K562 (cell line): ENCODE results near the gene RXRA. TPM values are rescaled to one million over a fixed set of nuclear protein-coding genes. Genes with fewer than 3 reads are reported as not detected.

Experiments
- ATAC-seq: fragments of 200-7000 bp; cut with Tn5 transposase; 3 replicates; pipeline ENCODE4 v1.9.1; 2020; ENCODE audit warnings: moderate library complexity
- BruUV-seq: library from RNA; stranded (reverse); fragments of 400-500 nt; replicated peaks from 2 replicates; lab custom pipeline; 2021; lab: Mats Ljungman, UMichigan
- CTCF ChIA-PET: fragments of 300-600 bp; formaldehyde crosslinking; extraction: SDS; loops from one replicate; lab custom pipeline; 2021; ENCODE audit warnings: low intra/inter-chr PET ratio; lab: Yijun Ruan, JAX
- POLR2A ChIA-PET: fragments of 300-600, 350-650 bp; sonication (Branson Sonifier 250); formaldehyde crosslinking; extraction: SDS; loops from one replicate; lab custom pipeline; 2021; ENCODE audit warnings: antibody characterized with exemption, inconsistent platforms; lab: Yijun Ruan, JAX
- DNase-seq, 4 experiments: peaks; one replicate each; pipeline versions ENCODE4 v3.0.0 to v3.0.0-alpha.2; 2011 to 2018; ENCODE audit warnings: low spot score in 3 of 4, mixed read lengths in 3 of 4; ENCODE audit errors: extremely low read depth in 1 of 4
- FAIRE-seq: peaks from 2 replicates; lab custom pipeline; 2011; peaks lifted over from hg19 to GRCh38; lab: Jason Lieb, UNC
- H2AFZ ChIP-seq: 2 replicates; pipeline ENCODE4 v1.6.0; 2011; ENCODE audit warnings: low read depth, low read length, control low read depth, inconsistent platforms
- H3K27ac ChIP-seq: fragments of 200-600 bp; 3 replicates; pipeline ENCODE4 v1.8.0; 2011; ENCODE audit warnings: low read depth, mild to moderate bottlenecking, control low read depth, inconsistent platforms, low read length, moderate library complexity, mixed read lengths; ENCODE audit errors: extremely low read depth
- H3K27me3 ChIP-seq, 2 experiments: fragments of 300-600 bp in 1 of 2; 2 replicates in 1 of 2; 3 replicates in 1 of 2; pipeline versions ENCODE4 v1.6.0 to v1.8.0; 2011; ENCODE audit warnings: inconsistent platforms in 2 of 2, low read length in 2 of 2, mild to moderate bottlenecking in 1 of 2, mixed read lengths in 1 of 2, moderate library complexity in 1 of 2; ENCODE audit not compliant: control insufficient read depth in 2 of 2, insufficient read depth in 2 of 2
- H3K36me3 ChIP-seq: fragments of 300-600 bp; 3 replicates; pipeline ENCODE4 v1.8.0; 2011; ENCODE audit warnings: mild to moderate bottlenecking, low read length, inconsistent platforms; ENCODE audit not compliant: control insufficient read depth, insufficient read depth
- H3K4me1 ChIP-seq, 2 experiments: fragments of 200-600 bp in 1 of 2; replicated peaks in 1 of 2; 2 replicates in 1 of 2; 3 replicates in 1 of 2; pipeline versions ENCODE4 v1.5.1 to v1.8.0; 2011; ENCODE audit warnings: inconsistent platforms in 2 of 2, low read length in 2 of 2, mild to moderate bottlenecking in 1 of 2, mixed read lengths in 1 of 2, moderate library complexity in 1 of 2; ENCODE audit not compliant: control insufficient read depth in 2 of 2, insufficient read depth in 2 of 2
- H3K4me2 ChIP-seq: 2 replicates; pipeline ENCODE4 v1.6.1; 2011; ENCODE audit warnings: low read length, control low read depth, inconsistent platforms, mixed read lengths; ENCODE audit not compliant: insufficient read depth
- H3K4me3 ChIP-seq: fragments of 200-600 bp; sonication (generic), shearing (Covaris generic); 2 replicates; pipeline ENCODE4 v1.5.1; 2016; ENCODE audit warnings: control low read depth, inconsistent platforms
- H3K79me2 ChIP-seq: fragments of 200-600 bp; 3 replicates; pipeline ENCODE4 v1.8.0; 2011; ENCODE audit warnings: low read length, inconsistent platforms; ENCODE audit not compliant: control insufficient read depth, insufficient read depth
- H3K9ac ChIP-seq, 2 experiments: 2 replicates each; pipeline versions ENCODE4 v1.6.0 to v1.6.1; 2011; ENCODE audit warnings: low read depth in 2 of 2, low read length in 2 of 2, control low read depth in 1 of 2, inconsistent platforms in 1 of 2, mild to moderate bottlenecking in 1 of 2, mixed read lengths in 1 of 2; ENCODE audit not compliant: insufficient read depth in 1 of 2
- H3K9me1 ChIP-seq: one replicate; pipeline ENCODE4 v1.6.0; 2011; ENCODE audit warnings: inconsistent platforms, mild to moderate bottlenecking, low read length, moderate library complexity; ENCODE audit not compliant: control insufficient read depth, insufficient read depth
- H3K9me3 ChIP-seq: replicated peaks from 2 replicates; pipeline ENCODE4 v1.5.1; 2011; ENCODE audit warnings: low read depth, low read length, inconsistent platforms; ENCODE audit not compliant: control insufficient read depth, insufficient read depth
- H4K20me1 ChIP-seq: replicated peaks from 2 replicates; pipeline ENCODE4 v1.6.1; 2011; ENCODE audit warnings: low read length, inconsistent platforms, mixed read lengths; ENCODE audit not compliant: control insufficient read depth, insufficient read depth
- CBFB ChIP-seq: sonication (generic); formaldehyde crosslinking; IDR thresholded peaks from 2 replicates; pipeline ENCODE4 v1.4.0; 2020; ENCODE audit warnings: mild to moderate bottlenecking, missing genetic modification reagents
- DEAF1 ChIP-seq: fragments of 450-650 bp; formaldehyde crosslinking; IDR thresholded peaks from 2 replicates; pipeline ENCODE4 v1.4.0; 2020; ENCODE audit warnings: mild to moderate bottlenecking, moderate library complexity
- HEY1 ChIP-seq: fragments of 250-450 bp; sonication (Bioruptor Pico); IDR thresholded peaks from 2 replicates; pipeline ENCODE4 v1.5.0; 2020; ENCODE audit warnings: mild to moderate bottlenecking, moderate library complexity, borderline replicate concordance
- HNRNPH1 ChIP-seq: fragments of 200-400 bp; formaldehyde crosslinking; optimal IDR thresholded peaks from 2 replicates; pipeline ENCODE3; 2017; ENCODE audit warnings: low read depth, mild to moderate bottlenecking, low read length, moderate library complexity
- MEF2A ChIP-seq: IDR thresholded peaks from 2 replicates; pipeline ENCODE4 v1.6.1; 2011; ENCODE audit warnings: low read depth, mild to moderate bottlenecking, low read length, moderate library complexity; ENCODE audit not compliant: control insufficient read depth
- MEF2D ChIP-seq: conservative IDR thresholded peaks from 2 replicates; pipeline ENCODE4 v1.6.1; 2016; ENCODE audit warnings: low read depth, missing genetic modification characterization, missing compliant biosample characterization
- MYBL2 ChIP-seq, 2 experiments: fragments of 450-650 bp in 1 of 2; sonication (generic) in 1 of 2; formaldehyde crosslinking in 1 of 2; IDR thresholded peaks; 2 replicates each; pipeline versions ENCODE4 v1.6.1 to v1.8.1; 2017 to 2022; ENCODE audit warnings: borderline replicate concordance in 1 of 2, inconsistent platforms in 1 of 2, low read depth in 1 of 2, mild to moderate bottlenecking in 1 of 2, missing genetic modification reagents in 1 of 2, moderate library complexity in 1 of 2
- PHB ChIP-seq: fragments of 250-450 bp; sonication (Bioruptor Pico); IDR thresholded peaks from 2 replicates; pipeline ENCODE4 v1.5.0; 2021
- ZNF133 ChIP-seq: fragments of 250-450 bp; sonication (Bioruptor Pico); IDR thresholded peaks from 2 replicates; pipeline ENCODE4 v1.4.0; 2020; ENCODE audit warnings: mild to moderate bottlenecking
- WGBS: fragments of 100-300 bp; shearing (Covaris generic); methylation state at CpG from one replicate; pipeline ENCODE4 v1.1.6; 2016; ENCODE audit warnings: low coverage, mixed read lengths; ENCODE audit not compliant: insufficient coverage; ENCODE audit errors: missing lambda C conversion rate; 5-methylcytosine and 5-hydroxymethylcytosine counted together
- in situ Hi-C: fragments of 300-500 bp; cut with MboI; formaldehyde crosslinking; loops from 4 replicates; pipeline ENCODE4 v1.15.0; 2018; ENCODE audit warnings: inconsistent platforms, mixed read lengths
- intact Hi-C: fragments of 100-400 bp; cut with micrococcal nuclease; formaldehyde crosslinking; loops from 2 replicates; pipeline ENCODE4 v1.14.2; 2022
- polyA plus RNA-seq, 8 experiments: library from polyadenylated mRNA; depleted of rRNA in 4 of 8; stranded (reverse) in 5 of 8; unstranded in 3 of 8; fragments of >200 nt; fragmentation: Nextera tagmentation in 2 of 8; fragmentation: Illumina TruSeq in 1 of 8; extraction: Ambion mirVana in 2 of 8; extraction: Trizol in 1 of 8; gene quantifications; 2 replicates each; pipeline versions ENCODE4 v1.2.1 to v1.2.3, GENCODE V29; 2011 to 2014; ENCODE audit warnings: inconsistent platforms in 1 of 8, missing spikeins in 1 of 8
- total RNA-seq, 7 experiments: library from RNA; depleted of rRNA in 6 of 7; stranded (reverse); fragments of >200 nt in 6 of 7; fragmentation: Illumina TruSeq in 2 of 7; extraction: Trizol in 2 of 7; gene quantifications; 2 replicates each; pipeline versions ENCODE4 v1.2.1 to v1.2.3, GENCODE V29; 2011 to 2021; ENCODE audit warnings: low replicate concordance in 1 of 7
- TF ChIP-seq, protein P1 (sequence below): fragments of 200-800 bp; sonication (Bioruptor generic); IDR thresholded peaks from 2 replicates; pipeline ENCODE4 v1.6.1; 2017; ENCODE audit warnings: missing genetic modification characterization, missing compliant biosample characterization

Gene RXRA
- total and polyA plus RNA-seq, 9 of the 15 experiments (the other 6 are each of a cell fraction or from before 2014, with no cell fraction given) = 0.35 to 23.6 (median 4.6) TPM

DNA sequence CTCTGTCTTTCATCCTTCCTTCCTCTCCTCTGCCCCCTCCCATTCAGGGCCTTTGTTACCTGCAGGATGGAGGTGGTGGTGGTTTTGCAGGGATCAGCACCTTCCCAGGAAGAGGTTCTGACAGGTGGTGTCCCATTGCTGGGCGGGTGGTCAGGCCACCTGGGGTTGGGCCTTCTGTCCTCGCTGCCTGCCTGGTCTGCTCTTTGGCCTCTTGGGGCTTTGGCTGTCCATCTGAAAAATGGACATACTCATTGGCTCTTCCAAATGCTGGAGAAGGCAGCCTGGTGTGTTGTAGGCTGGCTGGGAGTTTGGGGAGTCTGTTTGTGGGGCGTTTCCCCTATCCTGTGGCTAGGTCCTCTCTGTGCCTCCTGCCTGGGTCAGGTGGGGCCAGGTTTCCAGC is 4.3 kb downstream of the RXRA start:
- Histone ChIP-seq H3K4me2 (no peak overlapping the region), H3K27me3 (no peaks in the 10 kb centered on the region), H3K4me3 (no peak overlapping the region), H3K9me3 (no peaks in the 10 kb centered on the region), H4K20me1 (peaks cover 47% of the 10 kb centered on the region), H3K9ac (peak overlapping the region in 1 of 2 experiments; percentile 74; a peak in 2 of 4 replicates), H3K79me2 (peaks cover 86% of the 10 kb centered on the region), H3K27ac (no peak overlapping the region), H3K9me1 (peaks cover 4% of the 10 kb centered on the region), H3K36me3 (no peaks in the 10 kb centered on the region), H3K4me1 (peaks cover 9 to 90% of the 10 kb centered on the region in 2 experiments), H2AFZ (no peak overlapping the region)
- TF ChIP-seq PHB (CRISPR knock-in tag) (no peak), HNRNPH1 (no peak), ZNF133 (CRISPR knock-in tag) (no peak), CBFB (CRISPR knock-in tag) (no peak), DEAF1 (CRISPR knock-in tag) (no peak), MYBL2 (IDR thresholded peaks at IDR 0.05; ENCODE audit: low read depth) (no peak), MYBL2 (CRISPR knock-in tag; IDR thresholded peaks at IDR 0.05; ENCODE audit: borderline replicate concordance) (no peak), MEF2A (no peak), MEF2D (tag) (no peak), HEY1 (CRISPR knock-in tag) (no peak)
- TF ChIP-seq, protein P1, sequence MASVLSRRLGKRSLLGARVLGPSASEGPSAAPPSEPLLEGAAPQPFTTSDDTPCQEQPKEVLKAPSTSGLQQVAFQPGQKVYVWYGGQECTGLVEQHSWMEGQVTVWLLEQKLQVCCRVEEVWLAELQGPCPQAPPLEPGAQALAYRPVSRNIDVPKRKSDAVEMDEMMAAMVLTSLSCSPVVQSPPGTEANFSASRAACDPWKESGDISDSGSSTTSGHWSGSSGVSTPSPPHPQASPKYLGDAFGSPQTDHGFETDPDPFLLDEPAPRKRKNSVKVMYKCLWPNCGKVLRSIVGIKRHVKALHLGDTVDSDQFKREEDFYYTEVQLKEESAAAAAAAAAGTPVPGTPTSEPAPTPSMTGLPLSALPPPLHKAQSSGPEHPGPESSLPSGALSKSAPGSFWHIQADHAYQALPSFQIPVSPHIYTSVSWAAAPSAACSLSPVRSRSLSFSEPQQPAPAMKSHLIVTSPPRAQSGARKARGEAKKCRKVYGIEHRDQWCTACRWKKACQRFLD = no peak
- WGBS = 74% methylated on average over 3 of the region's 3 CpGs
- in situ Hi-C loops (no loop called here), intact Hi-C loops (no loop called here)
- no peak for DNase-seq
- CTCF ChIA-PET = no interaction called here
- ATAC-seq = no peak
- POLR2A ChIA-PET = interaction anchor here (1.2 kb wide), 1 partner anchor 13 kb away, joined by 4 read pairs; no protein-coding TSS in a partner anchor
- BruUV-seq = no TSS peak
- no peak for FAIRE-seq
